ENCODE results near the gene WNT7A. TPM values are rescaled to one million over a fixed set of nuclear protein-coding genes. Genes with fewer than 3 reads are reported as not detected.
"Not testable (repeated sequence)": the region's sequence is repeated elsewhere in the genome, so short reads cannot be mapped to it uniquely, and the experiment has no call there.

Gene WNT7A
- total RNA-seq (not detected in 2 replicates), polyA plus RNA-seq (not detected in 2 replicates), polyA minus RNA-seq (not detected in 2 replicates), Bru-seq, nascent RNA (percentile 2 among the genes with signal in this experiment), BruChase-seq, experiment 1, labeled RNA remaining after a 6-hour chase (not detected), BruChase-seq, experiment 2, labeled RNA remaining after a 2-hour chase (not detected)
- polyA plus RNA-seq (2011; cell fraction: cytosol; rRNA removed): not detected in 2 replicates
- not detected in 2 replicates for polyA plus RNA-seq (2011; cell fraction: nucleus; rRNA removed)
- not detected in 2 replicates for polyA plus RNA-seq (2012)
- not detected for polyA minus RNA-seq (2011; cell fraction: cytosol; rRNA and poly(A)+ RNA removed)
- not detected in 2 replicates for polyA minus RNA-seq (2011; cell fraction: nucleus; rRNA and poly(A)+ RNA removed)
- long read RNA-seq: 0 reads

- no TSS peak for BruUV-seq (replicated peaks)
- no peak within 1 kb of the TSS for H3K4me3 ChIP-seq (replicated peaks in 1 of 3; ENCODE audit: insufficient read depth in 1 of 3, low read depth in 1 of 3, low read length in 3 of 3)
- TF ChIP-seq EZH2 (IDR thresholded peaks at IDR 0.05; ENCODE audit: borderline replicate concordance, low read depth, low read length, severe bottlenecking) (peak; percentile 73), GATA2 (IDR thresholded peaks at IDR 0.05; ENCODE audit: insufficient read depth, insufficient read length, low read depth, low read length) (no peak), CTCF (IDR thresholded peaks at IDR 0.05; ENCODE audit: extremely low read depth in 1 of 2, insufficient read depth in 1 of 2, low read depth in 1 of 2, low read length in 2 of 2) (peak in 1 of 2 donors; percentile 46)
- H3K79me2 ChIP-seq (ENCODE audit: control insufficient read depth, insufficient read depth, low read length): no peaks in the 10 kb centered on the region
- intact Hi-C loops (cut with micrococcal nuclease): loop anchor here (1.0 to 10.0 kb wide), 2 partner anchors 223 to 395 kb away; partner anchors contain the start of gene HDAC11
- no peaks in the 10 kb centered on the region for H4K20me1 ChIP-seq (replicated peaks; ENCODE audit: control insufficient read depth, extremely low read depth, insufficient read depth, low read length)
- CTCF ChIA-PET: interaction anchor here (1.1 to 1.3 kb wide), 3 partner anchors 222 to 227 kb away, joined by 3 to 10 read pairs (median 6); no protein-coding TSS in a partner anchor
- H3K9me3 ChIP-seq (replicated peaks; ENCODE audit: control insufficient read depth, insufficient read depth, low read length): no peaks in the 10 kb centered on the region
- DNase-seq (ENCODE audit: low read depth, low spot score): no peak
- H3K4me1 ChIP-seq (ENCODE audit: control insufficient read depth, extremely low read depth, insufficient read depth, low read length): no peaks in the 10 kb centered on the region
- H3K9ac ChIP-seq (replicated peaks; ENCODE audit: extremely low read depth, insufficient read depth, low read length): no peak within 1 kb of the TSS
- dilution Hi-C loops (cut with MboI; ENCODE audit: extremely low pct_ligation_motif_present, low sequenced_read_pairs): no loop called here
- no peaks in the 10 kb centered on the region for H3K9me1 ChIP-seq (replicated peaks; ENCODE audit: control insufficient read depth, extremely low read depth, insufficient read depth, low read length)
- POLR2A ChIA-PET: no interaction called here
- H2AFZ ChIP-seq (ENCODE audit: low read depth, low read length): no peak within 1 kb of the TSS
- no peak for FAIRE-seq
- no peaks in the 10 kb centered on the region for H3K36me3 ChIP-seq (ENCODE audit: control insufficient read depth in 2 of 2, extremely low read depth in 1 of 2, insufficient read depth in 2 of 2, low read length in 2 of 2)
- no peak within 1 kb of the TSS for H3K27ac ChIP-seq (ENCODE audit: insufficient read depth, low read depth, low read length)
- peaks cover 41 to 48% of the 10 kb centered on the region in 2 experiments for H3K27me3 ChIP-seq (ENCODE audit: control insufficient read depth in 2 of 2, insufficient read depth in 2 of 2, low read length in 2 of 2)
- no peak within 1 kb of the TSS for H3K4me2 ChIP-seq (ENCODE audit: insufficient read depth, low read length)
These were observed at the start of gene WNT7A for GRCh38 chr3:13879946-13880810. Gene WNT7A (minus strand): TSS chr3:13880071. CDS start chr3:13879816, 255 bp downstream.

- H3K9me3 ChIP-seq (replicated peaks; ENCODE audit: control insufficient read depth, insufficient read depth, low read length); H3K36me3 ChIP-seq (ENCODE audit: control insufficient read depth in 2 of 2, extremely low read depth in 1 of 2, insufficient read depth in 2 of 2, low read length in 2 of 2); H3K4me3 ChIP-seq (replicated peaks in 1 of 3; ENCODE audit: insufficient read depth in 1 of 3, low read depth in 1 of 3, low read length in 3 of 3); H3K79me2 ChIP-seq (ENCODE audit: control insufficient read depth, insufficient read depth, low read length); H2AFZ ChIP-seq (ENCODE audit: low read depth, low read length); DNase-seq (ENCODE audit: low read depth, low spot score); BruUV-seq (replicated peaks); H3K4me1 ChIP-seq (ENCODE audit: control insufficient read depth, extremely low read depth, insufficient read depth, low read length); POLR2A ChIA-PET; H3K27me3 ChIP-seq (ENCODE audit: control insufficient read depth in 2 of 2, insufficient read depth in 2 of 2, low read length in 2 of 2); H3K4me2 ChIP-seq (ENCODE audit: insufficient read depth, low read length); CTCF ChIA-PET; intact Hi-C loops (cut with micrococcal nuclease); H3K9me1 ChIP-seq (replicated peaks; ENCODE audit: control insufficient read depth, extremely low read depth, insufficient read depth, low read length); H3K9ac ChIP-seq (replicated peaks; ENCODE audit: extremely low read depth, insufficient read depth, low read length); H4K20me1 ChIP-seq (replicated peaks; ENCODE audit: control insufficient read depth, extremely low read depth, insufficient read depth, low read length); H3K27ac ChIP-seq (ENCODE audit: insufficient read depth, low read depth, low read length); FAIRE-seq; dilution Hi-C loops (cut with MboI; ENCODE audit: extremely low pct_ligation_motif_present, low sequenced_read_pairs): not testable (repeated sequence)
These were observed 48.9 kb upstream of the WNT7A start for GRCh38 chr3:13928741-13929140.
